Prostate gland (tissue), 2 donors: ENCODE data around the gene ELN. TPM values are rescaled to one million over a fixed set of nuclear protein-coding genes. Genes with fewer than 3 reads are reported as not detected.

Experiments used
- DNase-seq: peaks from one replicate; pipeline ENCODE4 v3.0.0-alpha.2; 2019; ENCODE audit warnings: low spot score
- H3K27ac ChIP-seq, 2 donors: fragments of 200-600 bp; sonication (generic); 2 replicates each; pipeline ENCODE4 v1.5.1; 2017 to 2019
- H3K27me3 ChIP-seq: fragments of 200-600 bp; sonication (generic); replicated peaks from 2 replicates; pipeline ENCODE4 v1.5.1; 2019; ENCODE audit not compliant: insufficient read depth
- H3K36me3 ChIP-seq, 2 donors: fragments of 200-600 bp; sonication (generic); 1 replicate in 1 of 2; 2 replicates in 1 of 2; pipeline versions ENCODE4 v1.5.1 to v1.8.1; 2017 to 2019
- H3K4me1 ChIP-seq: fragments of 200-600 bp; sonication (generic); replicated peaks from 2 replicates; pipeline ENCODE4 v1.5.1; 2019
- H3K4me3 ChIP-seq, 2 donors: fragments of 200-600 bp; sonication (generic); 2 replicates each; pipeline ENCODE4 v1.5.1; 2017 to 2019
- H3K9me3 ChIP-seq: fragments of 200-600 bp; sonication (generic); 2 replicates; pipeline ENCODE4 v1.5.1; 2017
- POLR2A ChIP-seq: fragments of 450-650 bp; IDR thresholded peaks from one replicate; pipeline ENCODE4 v1.6.1; 2016; ENCODE audit warnings: antibody characterized with exemption, mild to moderate bottlenecking
- POLR2AphosphoS5 ChIP-seq: sonication (generic); formaldehyde crosslinking; IDR thresholded peaks from one replicate; pipeline ENCODE4 v1.6.1; 2017; ENCODE audit warnings: antibody characterized with exemption
- WGBS: methylation state at CpG from one replicate; pipeline ENCODE4 v1.1.5; 2018; 5-methylcytosine and 5-hydroxymethylcytosine counted together
- intact Hi-C: fragments of 100-400 bp; cut with DNase I; formaldehyde crosslinking; loops from one replicate; pipeline ENCODE4 v1.14.2; 2022
- total RNA-seq, 2 donors: library from RNA; depleted of rRNA; stranded (reverse); fragments of >200 nt; gene quantifications; one replicate each; pipeline ENCODE4 v1.1.0, GENCODE V29; 2016
- TF ChIP-seq, protein P1 (sequence below), 4 experiments: fragments of 200-600 bp in 2 of 4; fragments of 450-650 bp in 2 of 4; sonication (generic) in 2 of 4; IDR thresholded peaks; 1 replicate in 3 of 4; 2 replicates in 1 of 4; pipeline ENCODE4 v1.5.1; 2016 to 2019; ENCODE audit warnings: antibody characterized with exemption in 4 of 4, mild to moderate bottlenecking in 2 of 4, moderate library complexity in 2 of 4

Gene ELN
- total RNA-seq, 2 donors from 2014 or later, result 34.7 to 93.4 TPM

DNA sequence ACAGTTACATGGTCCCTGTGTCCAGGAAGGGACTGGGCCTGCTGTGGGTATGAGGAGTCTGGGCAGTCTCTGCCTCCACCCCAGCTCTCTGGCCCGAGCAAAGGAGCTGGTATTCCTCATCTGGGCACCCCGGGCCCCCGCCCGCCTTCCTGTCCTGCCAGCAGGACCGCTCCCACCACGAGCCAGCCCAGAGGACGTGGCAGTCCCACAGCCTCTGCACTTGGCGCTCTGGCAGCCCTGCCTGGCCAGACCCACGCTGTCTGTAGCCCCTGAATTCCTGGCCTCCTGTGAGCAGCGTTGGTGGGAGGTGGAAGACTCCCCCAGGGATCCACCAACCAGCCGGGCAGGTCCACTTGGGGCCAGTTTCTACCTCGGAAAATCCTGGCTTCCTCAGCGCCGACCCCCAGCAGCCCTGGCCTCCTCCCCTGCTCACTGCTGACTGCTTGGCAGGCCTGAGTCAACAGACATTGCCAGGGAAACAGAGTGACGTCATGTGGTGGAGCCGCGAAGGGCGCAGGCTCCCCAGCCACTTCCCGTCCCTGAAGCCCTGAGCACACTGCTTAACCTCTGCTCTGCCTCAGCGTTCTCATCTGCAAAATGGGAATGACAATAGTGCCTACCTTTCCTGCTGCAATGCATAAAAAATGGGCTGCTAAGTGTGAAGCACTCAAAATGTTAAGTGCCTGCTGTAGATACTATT lies 34.0 kb downstream of the ELN start:
- no peaks in the 10 kb centered on the region for H3K4me1 ChIP-seq
- intact Hi-C loops, result loop anchor here (5.0 kb wide), 1 partner anchor 340 kb away; no protein-coding TSS in a partner anchor
- TF ChIP-seq, protein P1, sequence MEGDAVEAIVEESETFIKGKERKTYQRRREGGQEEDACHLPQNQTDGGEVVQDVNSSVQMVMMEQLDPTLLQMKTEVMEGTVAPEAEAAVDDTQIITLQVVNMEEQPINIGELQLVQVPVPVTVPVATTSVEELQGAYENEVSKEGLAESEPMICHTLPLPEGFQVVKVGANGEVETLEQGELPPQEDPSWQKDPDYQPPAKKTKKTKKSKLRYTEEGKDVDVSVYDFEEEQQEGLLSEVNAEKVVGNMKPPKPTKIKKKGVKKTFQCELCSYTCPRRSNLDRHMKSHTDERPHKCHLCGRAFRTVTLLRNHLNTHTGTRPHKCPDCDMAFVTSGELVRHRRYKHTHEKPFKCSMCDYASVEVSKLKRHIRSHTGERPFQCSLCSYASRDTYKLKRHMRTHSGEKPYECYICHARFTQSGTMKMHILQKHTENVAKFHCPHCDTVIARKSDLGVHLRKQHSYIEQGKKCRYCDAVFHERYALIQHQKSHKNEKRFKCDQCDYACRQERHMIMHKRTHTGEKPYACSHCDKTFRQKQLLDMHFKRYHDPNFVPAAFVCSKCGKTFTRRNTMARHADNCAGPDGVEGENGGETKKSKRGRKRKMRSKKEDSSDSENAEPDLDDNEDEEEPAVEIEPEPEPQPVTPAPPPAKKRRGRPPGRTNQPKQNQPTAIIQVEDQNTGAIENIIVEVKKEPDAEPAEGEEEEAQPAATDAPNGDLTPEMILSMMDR (IDR thresholded peaks at IDR 0.05), result no peak
- TF ChIP-seq POLR2AphosphoS5, result peak; percentile 95
- peak; percentile 67 for TF ChIP-seq POLR2A
- no peaks in the 10 kb centered on the region for H3K9me3 ChIP-seq
- no peaks in the 10 kb centered on the region for H3K27me3 ChIP-seq
- DNase-seq, result peak; percentile 77
- H3K36me3 ChIP-seq, result peaks cover 0 to 4% of the 10 kb centered on the region in 2 donors
- 18% methylated on average over 19 of the region's 20 CpGs for WGBS
- H3K4me3 ChIP-seq, result peak overlapping the region in 1 of 2 donors; percentile 25
- peak overlapping the region; percentile 86 to 91 for H3K27ac ChIP-seq

DNA sequence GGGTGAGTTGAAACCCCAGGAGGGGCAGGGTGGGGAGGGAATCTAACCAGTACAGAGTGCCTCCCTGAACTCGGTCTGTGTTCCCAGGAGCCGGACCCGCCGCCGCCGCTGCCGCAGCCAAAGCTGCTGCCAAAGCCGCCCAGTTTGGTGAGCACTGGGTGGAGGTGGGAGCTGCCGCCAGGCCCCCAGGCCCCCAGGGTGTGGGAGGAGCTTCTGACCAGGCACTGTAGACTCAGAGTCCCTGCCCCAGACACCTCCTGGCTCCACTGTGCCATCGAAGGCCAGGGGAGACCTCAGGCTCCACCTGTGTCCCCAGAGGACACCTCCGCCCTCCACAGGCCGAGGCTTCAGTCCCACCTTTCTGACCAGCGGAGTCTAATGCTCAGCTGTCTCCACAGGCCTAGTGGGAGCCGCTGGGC lies 35.3 kb downstream of the ELN start:
- Histone ChIP-seq H3K36me3 (peaks cover 0 to 4% of the 10 kb centered on the region in 2 donors), H3K27ac (no peak overlapping the region), H3K4me3 (no peak overlapping the region), H3K9me3 (no peaks in the 10 kb centered on the region), H3K27me3 (no peaks in the 10 kb centered on the region), H3K4me1 (no peaks in the 10 kb centered on the region)
- DNase-seq, result no peak
- no peak for TF ChIP-seq POLR2AphosphoS5
- TF ChIP-seq, protein P1 (IDR thresholded peaks at IDR 0.05), result no peak
- no peak for TF ChIP-seq POLR2A
- 91% methylated on average over 14 of the region's 14 CpGs for WGBS
- intact Hi-C loops, result loop anchor here (5.0 kb wide), 1 partner anchor 339 kb away; no protein-coding TSS in a partner anchor

DNA sequence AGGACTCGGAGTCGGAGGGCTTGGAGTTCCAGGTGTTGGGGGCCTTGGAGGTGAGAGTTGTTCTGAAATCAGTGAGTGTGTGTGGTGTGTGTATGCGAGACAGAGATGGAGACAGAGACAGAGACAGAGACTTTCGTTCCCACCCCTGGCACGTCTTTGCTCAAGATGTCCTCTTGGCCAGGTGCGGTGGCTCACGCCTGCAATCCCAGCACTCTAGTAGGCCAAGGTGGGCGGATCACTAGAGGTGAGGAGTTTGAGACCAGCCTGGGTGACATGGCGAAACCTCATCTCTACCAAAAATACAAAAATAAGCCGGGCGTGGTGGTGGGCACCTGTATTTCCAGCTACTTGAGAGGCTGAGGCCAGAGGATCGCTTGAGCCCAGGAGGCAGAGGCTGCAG lies 35.7 kb downstream of the ELN start:
- H3K36me3 ChIP-seq, result peaks cover 0 to 4% of the 10 kb centered on the region in 2 donors

DNA sequence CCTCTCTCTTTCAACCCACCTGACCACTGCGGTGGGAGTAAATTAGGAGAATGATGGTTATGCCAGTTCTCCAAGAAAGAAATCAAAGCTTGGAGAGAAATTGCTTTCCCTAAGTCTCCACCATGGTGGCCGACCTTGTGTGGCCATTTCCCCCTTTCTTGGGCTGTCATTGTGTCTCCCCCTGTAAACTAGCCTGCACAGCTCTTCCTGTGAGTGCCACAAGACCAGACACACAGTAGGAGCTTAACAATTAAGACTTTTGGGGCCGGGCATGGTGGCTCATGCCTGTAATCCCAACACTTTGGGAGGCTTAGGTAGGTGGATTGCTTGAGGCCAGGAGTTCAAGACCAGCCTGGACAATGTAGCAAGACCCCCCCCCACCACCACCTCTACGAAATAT lies 36.7 kb downstream of the ELN start:
- intact Hi-C loops, result loop anchor here (5.0 kb wide), 3 partner anchors 113 to 338 kb away; no protein-coding TSS in a partner anchor
- Histone ChIP-seq H3K36me3 (peaks cover 0 to 4% of the 10 kb centered on the region in 2 donors), H3K4me3 (no peak overlapping the region), H3K9me3 (no peaks in the 10 kb centered on the region), H3K27me3 (no peaks in the 10 kb centered on the region), H3K27ac (no peak overlapping the region), H3K4me1 (no peaks in the 10 kb centered on the region)
- DNase-seq, result no peak
- TF ChIP-seq POLR2A, result no peak
- TF ChIP-seq POLR2AphosphoS5, result no peak
- TF ChIP-seq, protein P1 (IDR thresholded peaks at IDR 0.05), result no peak
- 87% methylated on average over 4 of the region's 4 CpGs for WGBS

More for the DNA sequence above, 35.7 kb downstream of the ELN start:
- WGBS, result 96% methylated on average over 12 of the region's 12 CpGs
- DNase-seq, result no peak
- no peak for TF ChIP-seq POLR2AphosphoS5
- Histone ChIP-seq H3K4me1 (no peaks in the 10 kb centered on the region), H3K4me3 (no peak overlapping the region), H3K27me3 (no peaks in the 10 kb centered on the region), H3K27ac (no peak overlapping the region), H3K9me3 (no peaks in the 10 kb centered on the region)
- intact Hi-C loops, result loop anchor here (5.0 kb wide), 1 partner anchor 339 kb away; no protein-coding TSS in a partner anchor

DNA sequence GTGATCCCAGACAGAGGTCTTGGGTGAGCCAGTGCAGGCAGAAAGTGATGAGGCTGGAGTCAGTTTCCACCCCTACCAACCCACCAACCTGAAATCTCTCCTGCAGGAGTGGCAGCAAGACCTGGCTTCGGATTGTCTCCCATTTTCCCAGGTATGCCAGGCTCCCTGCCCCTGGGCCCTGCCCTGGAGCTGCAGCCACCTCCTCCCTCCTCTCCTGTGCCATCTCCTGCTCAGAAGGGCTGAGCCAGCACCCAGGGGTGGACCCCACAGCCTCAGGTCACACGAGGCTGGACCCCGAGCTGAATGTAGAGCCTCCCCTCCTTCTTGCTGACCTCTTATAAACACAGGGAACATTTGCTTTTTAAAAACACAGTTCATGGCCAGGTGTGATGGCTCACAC lies 38.7 kb downstream of the ELN start:
- WGBS, result 85% methylated on average over 3 of the region's 3 CpGs

More for the DNA sequence above, 38.7 kb downstream of the ELN start:
- H3K9me3 ChIP-seq, result no peaks in the 10 kb centered on the region
- peaks cover 0 to 4% of the 10 kb centered on the region in 2 donors for H3K36me3 ChIP-seq
- TF ChIP-seq POLR2A (no peak), POLR2AphosphoS5 (no peak)
- TF ChIP-seq, protein P1 (IDR thresholded peaks at IDR 0.05), result no peak
- intact Hi-C loops, result loop anchor here (5.0 kb wide), 2 partner anchors 111 to 136 kb away; no protein-coding TSS in a partner anchor
- no peaks in the 10 kb centered on the region for H3K27me3 ChIP-seq
- no peak for DNase-seq
- no peak overlapping the region for H3K4me3 ChIP-seq
- H3K4me1 ChIP-seq, result no peaks in the 10 kb centered on the region
- H3K27ac ChIP-seq, result no peak overlapping the region
